Endothelial cell (in vitro differentiated cells): Measurements from ENCODE around the gene SLITRK2. TPM values are rescaled to one million over a fixed set of nuclear protein-coding genes. Genes with fewer than 3 reads are reported as not detected.

Experiments
- DNase-seq: peaks from one replicate; pipeline ENCODE4 v3.0.0; 2021; ENCODE audit warnings: low spot score
- H3K27ac Mint-ChIP-seq: one replicate; pipeline ENCODE4 v1.8.0; 2021; ENCODE audit warnings: mixed read lengths, inconsistent platforms; ENCODE audit not compliant: unreplicated experiment
- H3K27me3 Mint-ChIP-seq: one replicate; pipeline ENCODE4 v1.8.0; 2021; ENCODE audit warnings: mild to moderate bottlenecking, moderate library complexity, mixed read lengths, inconsistent platforms; ENCODE audit not compliant: unreplicated experiment
- H3K36me3 Mint-ChIP-seq: one replicate; pipeline ENCODE4 v1.8.0; 2021; ENCODE audit warnings: mild to moderate bottlenecking, low read depth, mixed read lengths, inconsistent platforms; ENCODE audit not compliant: unreplicated experiment
- H3K4me1 Mint-ChIP-seq: one replicate; pipeline ENCODE4 v1.8.0; 2021; ENCODE audit warnings: mild to moderate bottlenecking, mixed read lengths, inconsistent platforms; ENCODE audit not compliant: unreplicated experiment
- H3K4me3 Mint-ChIP-seq: one replicate; pipeline ENCODE4 v1.8.0; 2021; ENCODE audit warnings: mild to moderate bottlenecking, mixed read lengths, inconsistent platforms; ENCODE audit not compliant: unreplicated experiment
- H3K9me3 Mint-ChIP-seq: one replicate; pipeline ENCODE4 v1.8.0; 2021; ENCODE audit warnings: mixed read lengths, inconsistent platforms; ENCODE audit not compliant: unreplicated experiment
- CTCF ChIP-seq: fragments of 200-600 bp; sonication (generic); IDR thresholded peaks from one replicate; pipeline ENCODE4 v1.5.0; 2021; ENCODE audit warnings: antibody characterized with exemption; ENCODE audit not compliant: unreplicated experiment
- total RNA-seq: library from RNA; stranded (reverse); fragmentation: NEBNext Ultra II Directional; extraction: Animal tissue kit (Norgen Biotek cat#: 25700); gene quantifications from one replicate; pipeline ENCODE4 v1.2.1, GENCODE V29; 2021; ENCODE audit not compliant: unreplicated experiment

SLITRK2 gene
- total RNA-seq, 1 donor from 2014 or later = 0.10 TPM

- Mint-ChIP-seq H3K4me3 (no peak overlapping the region), H3K27ac (no peak overlapping the region), H3K36me3 (peaks cover 4% of the 10 kb centered on the region), H3K27me3 (peaks cover 6% of the 10 kb centered on the region), H3K4me1 (peaks cover 13% of the 10 kb centered on the region), H3K9me3 (peaks cover 5% of the 10 kb centered on the region)
- no peak for TF ChIP-seq CTCF
- peak; percentile 7 for DNase-seq
Measured at GRCh38 chrX:145821291-145821897, 3.8 kb downstream of the SLITRK2 start.

- Mint-ChIP-seq H3K27me3 (peaks cover 6% of the 10 kb centered on the region), H3K4me3 (peak overlapping the region; percentile 42), H3K36me3 (peaks cover 4% of the 10 kb centered on the region), H3K9me3 (peaks cover 5% of the 10 kb centered on the region), H3K27ac (no peak overlapping the region), H3K4me1 (peaks cover 11% of the 10 kb centered on the region)
- DNase-seq = no peak
- TF ChIP-seq CTCF = no peak
Measured at GRCh38 chrX:145821898-145822571, 4.4 kb downstream of the SLITRK2 start.

GRCh38 chrX:145823132-145823531, 5.5 kb downstream of the SLITRK2 start:
- no peak overlapping the region for H3K27ac Mint-ChIP-seq
- TF ChIP-seq CTCF = no peak
- H3K4me3 Mint-ChIP-seq = no peak overlapping the region
- H3K4me1 Mint-ChIP-seq = peaks cover 8% of the 10 kb centered on the region
- no peak for DNase-seq
- peaks cover 5% of the 10 kb centered on the region for H3K9me3 Mint-ChIP-seq
- H3K36me3 Mint-ChIP-seq = peaks cover 4% of the 10 kb centered on the region
- peaks cover 6% of the 10 kb centered on the region for H3K27me3 Mint-ChIP-seq

- Mint-ChIP-seq H3K4me1 (peaks cover 6% of the 10 kb centered on the region), H3K36me3 (no peaks in the 10 kb centered on the region), H3K27ac (no peak overlapping the region), H3K9me3 (no peaks in the 10 kb centered on the region), H3K27me3 (no peaks in the 10 kb centered on the region), H3K4me3 (no peak overlapping the region)
- no peak for TF ChIP-seq CTCF
- no peak for DNase-seq
Measured at GRCh38 chrX:145825896-145826295, 8.3 kb downstream of the SLITRK2 start.

GRCh38 chrX:145826466-145826865, 8.8 kb downstream of the SLITRK2 start:
- H3K4me1 Mint-ChIP-seq = peaks cover 5% of the 10 kb centered on the region
- H3K4me3 Mint-ChIP-seq = no peak overlapping the region
- no peaks in the 10 kb centered on the region for H3K9me3 Mint-ChIP-seq
- DNase-seq = no peak
- no peak for TF ChIP-seq CTCF
- no peaks in the 10 kb centered on the region for H3K27me3 Mint-ChIP-seq
- H3K36me3 Mint-ChIP-seq = no peaks in the 10 kb centered on the region
- no peak overlapping the region for H3K27ac Mint-ChIP-seq
